ENCODE data around the gene CTRB1.
"Not testable (repeated sequence)": the region's sequence is repeated elsewhere in the genome, so short reads cannot be mapped to it uniquely, and the experiment has no call there.

Gene CTRB1

DNA sequence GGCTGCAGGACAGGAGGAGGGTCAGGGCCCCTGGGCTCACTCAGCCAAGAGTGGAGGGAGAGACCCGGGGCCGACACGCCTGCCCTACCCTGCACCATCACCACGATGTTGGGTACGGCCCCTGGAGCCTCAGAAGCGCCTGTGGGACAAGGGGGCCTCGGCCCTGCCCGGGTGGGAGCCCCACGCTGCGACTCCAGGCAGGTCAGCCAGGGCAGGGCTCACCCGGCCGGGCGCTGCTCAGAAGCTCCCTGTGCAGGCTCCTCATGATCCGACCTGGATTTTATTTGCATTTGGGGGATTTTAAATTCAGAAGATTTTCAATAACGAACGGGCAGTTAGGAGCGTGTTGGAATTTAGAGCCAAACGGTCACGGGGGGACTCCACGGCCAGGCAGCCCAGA lies 13.9 kb upstream of the CTRB1 start:
- not testable (repeated sequence) for DNase-seq

DNA sequence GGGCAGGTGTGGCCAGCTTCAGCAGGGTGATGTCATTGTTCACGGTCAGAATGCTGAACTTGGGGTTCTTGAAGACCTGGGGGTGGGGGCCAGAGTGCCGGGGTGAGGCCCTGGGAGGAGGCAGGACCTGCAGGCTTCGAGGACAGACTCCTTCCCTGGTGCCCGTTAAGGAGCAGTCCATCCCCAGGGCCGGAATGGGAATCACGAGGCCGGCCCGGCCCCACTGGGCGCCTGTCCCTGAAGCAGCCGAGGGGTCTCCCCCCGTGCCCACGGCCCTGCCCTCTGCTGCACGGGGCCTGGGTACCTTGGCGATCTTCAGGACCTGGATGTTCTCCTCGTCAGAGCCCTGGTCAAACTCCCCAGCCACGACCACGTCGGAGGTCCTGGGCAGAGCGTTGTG lies 13.3 kb upstream of the CTRB1 start:
- not testable (repeated sequence) for DNase-seq

DNA sequence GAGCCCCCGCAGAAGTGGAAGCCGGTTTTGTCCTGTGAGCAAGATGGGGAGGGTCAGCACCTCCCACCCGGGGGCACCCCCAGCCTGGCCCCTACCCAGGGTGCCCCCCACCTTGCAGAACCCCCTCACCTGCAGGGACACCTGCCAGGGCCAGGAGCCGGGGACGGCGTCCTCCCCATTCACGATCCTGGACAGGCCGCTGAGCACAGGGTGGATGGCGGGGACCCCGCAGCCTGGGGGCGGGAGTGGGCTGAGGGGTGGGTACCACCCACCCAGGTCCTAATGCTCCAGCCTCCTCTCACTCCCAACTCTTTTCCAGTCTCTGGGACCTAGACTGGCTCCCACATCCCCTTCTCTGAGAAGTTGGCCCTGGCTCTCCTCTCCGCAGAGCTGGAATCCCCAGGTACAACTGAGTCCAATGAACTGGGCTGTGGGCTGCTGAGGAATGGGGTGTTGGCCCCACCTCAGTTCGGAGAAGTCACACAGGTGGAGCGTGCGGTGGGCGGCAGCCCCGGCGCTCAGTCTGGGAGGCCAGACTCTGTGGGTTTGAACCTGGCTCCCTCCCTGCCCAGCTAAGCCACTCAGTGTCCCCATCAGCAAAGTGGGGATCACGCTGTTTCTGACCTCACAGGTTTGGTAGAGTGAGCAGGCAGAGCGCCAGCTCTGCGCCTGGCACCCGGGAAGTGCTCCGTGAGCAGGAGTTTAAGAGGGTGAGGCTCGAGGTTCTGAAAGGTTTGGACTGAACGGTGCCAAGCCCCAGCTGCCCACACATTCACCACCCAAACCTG lies 12.6 kb upstream of the CTRB1 start:
- DNase-seq = not testable (repeated sequence)

GRCh38 chr16:75206749-75207451 lies 11.9 kb upstream of the CTRB1 start, which contains the start of gene CTRB2:
Gene CTRB2, minus strand, starts transcription at chr16:75207161. Its CDS starts 20 bp downstream, at chr16:75207141.
- no peak for DNase-seq

- DNase-seq = no peak
These were observed 11.0 kb upstream of the CTRB1 start for GRCh38 chr16:75207831-75208230.

DNA sequence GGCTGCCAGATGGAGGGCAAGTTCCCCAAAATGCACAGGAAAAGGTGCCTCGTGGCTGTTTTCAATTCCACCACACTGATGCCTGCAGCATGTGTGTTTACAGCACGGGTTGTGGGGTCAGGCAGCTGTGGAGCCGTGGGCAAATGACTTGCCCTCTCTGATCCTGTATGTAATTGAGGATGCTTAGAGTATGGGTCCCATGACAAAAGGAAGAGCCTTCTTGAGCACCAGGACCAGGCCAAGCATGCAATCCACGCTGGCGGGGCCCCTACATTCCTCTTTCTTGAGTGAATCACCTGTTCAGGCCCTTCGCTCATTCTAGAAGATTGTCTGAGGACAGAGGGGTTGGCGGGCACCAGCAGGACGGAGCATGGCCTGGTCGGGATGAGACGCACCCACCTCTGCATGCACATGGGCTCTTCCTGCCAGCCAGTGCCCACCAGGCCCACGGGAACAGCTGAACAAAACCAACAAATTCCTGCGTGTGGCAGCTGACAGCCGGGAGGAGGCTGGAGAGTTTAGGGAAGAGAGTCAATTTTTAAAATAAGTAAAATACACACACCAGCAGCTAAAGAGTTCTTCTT lies 10.5 kb upstream of the CTRB1 start:
- no peak for DNase-seq

DNA sequence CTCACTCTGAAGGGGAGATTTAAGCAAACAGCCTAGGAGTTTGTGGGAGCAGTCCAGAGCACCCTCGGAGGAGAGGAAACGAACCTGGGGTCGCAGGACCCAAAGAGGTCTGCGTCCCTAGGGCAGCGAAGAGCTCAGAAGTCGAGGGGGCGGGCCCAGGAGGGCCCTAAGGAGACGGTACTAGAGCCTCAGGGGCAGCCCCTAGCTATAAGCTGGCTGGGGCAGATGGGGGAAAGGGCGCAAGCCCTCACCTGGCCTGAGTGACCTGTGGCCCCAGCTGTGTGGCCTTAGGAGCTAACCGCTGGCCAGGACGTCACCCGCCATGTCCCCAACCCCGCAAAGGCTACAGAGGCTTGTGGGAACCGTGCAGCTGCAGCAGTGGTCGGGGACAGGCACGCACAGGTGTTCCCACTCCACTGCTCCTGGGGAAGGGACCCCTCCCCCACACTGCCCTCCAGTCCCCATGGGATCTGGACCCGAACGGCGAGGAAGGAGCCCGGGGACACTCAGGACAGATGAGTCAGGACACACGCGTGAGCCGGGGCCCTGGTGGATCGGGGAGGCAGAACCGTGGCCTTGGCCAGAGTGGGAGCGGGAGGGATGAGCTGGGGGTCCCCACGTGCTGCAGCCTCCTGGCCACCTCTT lies 9.8 kb upstream of the CTRB1 start:
- no peak for DNase-seq

DNA sequence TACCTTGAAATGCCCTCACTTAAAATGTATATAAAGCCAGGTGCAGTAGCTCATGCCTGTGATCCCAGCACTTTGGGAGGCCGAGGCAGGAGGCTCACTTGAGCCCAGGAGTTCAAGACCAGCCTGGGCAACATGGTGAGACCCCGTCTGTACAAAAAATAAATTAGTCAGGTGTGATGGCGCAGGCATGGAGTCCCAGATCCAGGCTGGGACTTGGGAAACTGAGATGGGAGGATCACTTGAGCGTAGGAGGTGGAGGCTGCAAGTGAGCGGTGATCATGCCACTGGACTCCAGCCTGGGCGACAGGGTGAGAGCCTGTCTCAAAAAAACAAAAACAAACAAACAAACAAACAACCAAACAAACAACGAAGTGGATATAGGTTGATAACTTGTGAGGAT lies 9.3 kb upstream of the CTRB1 start:
- DNase-seq = not testable (repeated sequence)

DNA sequence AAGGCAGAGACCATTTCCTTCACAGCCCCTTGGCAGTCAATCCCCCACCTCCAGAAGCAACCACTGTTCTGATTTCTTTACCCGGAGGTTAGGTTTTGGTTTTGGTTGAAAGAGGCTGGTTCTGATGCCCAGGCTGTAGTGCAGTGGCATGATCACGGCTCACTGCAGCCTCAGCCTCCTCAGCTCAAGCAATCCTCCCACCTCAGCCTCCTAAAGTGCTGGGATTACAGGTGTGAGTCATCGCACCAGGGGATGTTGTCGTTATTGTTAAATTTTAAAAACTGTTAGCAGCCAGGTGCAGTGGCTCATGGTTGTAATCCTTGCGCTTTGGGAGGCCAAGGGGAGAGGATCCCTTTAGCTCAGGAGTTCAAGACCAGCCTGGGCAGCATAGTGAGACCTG lies 8.8 kb upstream of the CTRB1 start:
- DNase-seq = no peak

GRCh38 chr16:75211286-75211685 lies 7.5 kb upstream of the CTRB1 start:
- not testable (repeated sequence) for DNase-seq

DNA sequence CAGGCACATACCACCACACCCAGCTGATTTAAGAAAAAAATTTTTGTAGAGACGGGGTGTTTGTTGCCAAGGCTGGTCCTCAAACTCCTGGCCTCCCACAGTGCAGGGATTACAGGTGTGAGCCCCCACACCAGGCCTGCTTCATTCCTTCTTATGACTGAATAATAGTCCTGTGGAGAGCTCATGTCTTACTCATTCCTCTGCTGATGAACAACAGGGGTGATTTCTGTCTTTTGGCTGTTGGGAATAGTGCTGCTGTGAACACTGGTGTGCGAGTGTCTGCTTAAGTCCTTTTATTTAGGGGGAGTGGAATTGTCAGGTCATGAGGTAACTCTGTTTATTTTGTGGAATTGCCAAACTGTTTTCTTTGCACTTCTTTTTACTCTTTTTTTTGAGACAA lies 2.7 kb upstream of the CTRB1 start:
- no peak for DNase-seq

GRCh38 chr16:75216576-75216975 lies 2.2 kb upstream of the CTRB1 start:
- no peak for DNase-seq

GRCh38 chr16:75217389-75217851 lies 1.4 kb upstream of the CTRB1 start:
- DNase-seq = no peak

DNA sequence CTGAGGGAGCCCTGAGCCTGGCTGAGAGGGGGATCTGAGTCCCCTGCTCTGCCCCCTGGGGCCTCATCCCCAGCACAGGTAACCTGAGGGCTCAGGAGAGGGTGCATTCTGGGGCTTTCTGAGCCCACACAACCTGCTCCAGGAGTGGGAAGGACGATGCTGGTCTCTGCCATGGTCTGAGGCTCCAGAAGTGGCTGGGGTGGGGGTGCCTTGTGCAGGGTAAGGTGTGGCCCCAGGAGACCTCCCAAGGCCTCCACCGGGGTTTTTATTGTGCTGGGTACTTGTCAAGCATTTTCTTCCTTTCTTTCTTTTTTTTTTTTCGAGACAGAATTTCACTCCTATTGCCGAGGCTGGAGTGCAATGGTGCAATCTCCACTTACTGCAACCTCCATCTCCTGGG lies 300 bp downstream of the CTRB1 start:
- DNase-seq = no peak

DNA sequence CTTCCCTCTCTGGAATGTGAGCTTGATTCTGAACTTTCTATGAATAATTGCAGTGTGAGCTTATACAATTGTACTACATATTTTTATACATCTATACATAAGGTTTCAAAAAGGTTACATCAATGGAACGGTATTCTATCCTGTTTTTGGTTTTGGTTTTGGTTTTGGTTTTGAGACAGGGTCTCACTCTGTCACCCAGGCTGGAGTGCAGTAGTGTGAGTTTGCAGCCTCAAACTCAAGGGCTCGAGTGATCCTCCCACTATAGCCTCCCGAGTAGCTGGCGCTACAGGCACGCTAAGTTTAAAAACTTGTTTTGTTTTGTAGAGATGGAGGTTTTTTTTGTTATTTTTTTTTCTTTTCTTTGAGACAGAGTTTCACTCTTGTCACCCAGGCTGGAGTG lies 1.1 kb downstream of the CTRB1 start:
- no peak for DNase-seq

- DNase-seq = no peak
These were observed 3.5 kb downstream of the CTRB1 start for GRCh38 chr16:75222271-75222783.

DNA sequence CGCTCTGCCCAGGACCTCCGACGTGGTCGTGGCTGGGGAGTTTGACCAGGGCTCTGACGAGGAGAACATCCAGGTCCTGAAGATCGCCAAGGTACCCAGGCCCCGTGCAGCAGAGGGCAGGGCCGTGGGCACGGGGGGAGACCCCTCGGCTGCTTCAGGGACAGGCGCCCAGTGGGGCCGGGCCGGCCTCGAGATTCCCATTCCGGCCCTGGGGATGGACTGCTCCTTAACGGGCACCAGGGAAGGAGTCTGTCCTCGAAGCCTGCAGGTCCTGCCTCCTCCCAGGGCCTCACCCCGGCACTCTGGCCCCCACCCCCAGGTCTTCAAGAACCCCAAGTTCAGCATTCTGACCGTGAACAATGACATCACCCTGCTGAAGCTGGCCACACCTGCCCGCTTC lies 4.3 kb downstream of the CTRB1 start:
- not testable (repeated sequence) for DNase-seq

DNA sequence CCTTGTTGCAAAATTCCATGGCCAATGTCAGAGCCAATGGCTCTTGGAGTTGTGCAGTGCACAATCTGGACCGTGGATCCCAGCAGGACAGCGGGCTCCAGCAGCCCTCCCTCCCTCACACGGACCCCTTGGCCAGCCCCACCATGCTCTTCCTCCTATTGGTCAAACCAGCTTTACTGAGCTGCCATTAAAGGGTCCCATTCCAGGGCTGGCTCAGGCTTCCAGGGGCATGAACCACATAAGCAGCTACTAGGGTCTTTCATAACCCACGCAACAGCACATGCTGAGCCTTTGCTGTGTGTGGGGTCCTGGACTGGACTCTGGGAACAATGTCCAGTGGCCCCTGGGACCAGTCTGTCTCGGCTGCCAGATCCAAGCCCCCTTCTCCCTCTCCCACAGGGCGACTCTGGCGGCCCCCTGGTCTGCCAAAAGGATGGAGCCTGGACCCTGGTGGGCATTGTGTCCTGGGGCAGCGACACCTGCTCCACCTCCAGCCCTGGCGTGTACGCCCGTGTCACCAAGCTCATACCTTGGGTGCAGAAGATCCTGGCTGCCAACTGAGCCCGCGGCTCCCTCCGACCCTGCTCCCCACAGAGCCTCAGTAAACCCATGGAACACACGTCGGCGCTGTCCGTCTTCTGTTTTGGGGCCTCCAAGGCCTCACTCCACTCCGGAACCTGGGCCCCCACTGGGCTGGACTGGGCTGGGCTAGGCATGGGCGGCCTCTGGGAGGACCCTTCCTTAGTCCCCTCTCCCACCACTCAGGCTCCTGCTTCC lies 5.7 kb downstream of the CTRB1 start:
- no peak for DNase-seq

GRCh38 chr16:75225092-75225491 lies 6.3 kb downstream of the CTRB1 start:
- no peak for DNase-seq

DNA sequence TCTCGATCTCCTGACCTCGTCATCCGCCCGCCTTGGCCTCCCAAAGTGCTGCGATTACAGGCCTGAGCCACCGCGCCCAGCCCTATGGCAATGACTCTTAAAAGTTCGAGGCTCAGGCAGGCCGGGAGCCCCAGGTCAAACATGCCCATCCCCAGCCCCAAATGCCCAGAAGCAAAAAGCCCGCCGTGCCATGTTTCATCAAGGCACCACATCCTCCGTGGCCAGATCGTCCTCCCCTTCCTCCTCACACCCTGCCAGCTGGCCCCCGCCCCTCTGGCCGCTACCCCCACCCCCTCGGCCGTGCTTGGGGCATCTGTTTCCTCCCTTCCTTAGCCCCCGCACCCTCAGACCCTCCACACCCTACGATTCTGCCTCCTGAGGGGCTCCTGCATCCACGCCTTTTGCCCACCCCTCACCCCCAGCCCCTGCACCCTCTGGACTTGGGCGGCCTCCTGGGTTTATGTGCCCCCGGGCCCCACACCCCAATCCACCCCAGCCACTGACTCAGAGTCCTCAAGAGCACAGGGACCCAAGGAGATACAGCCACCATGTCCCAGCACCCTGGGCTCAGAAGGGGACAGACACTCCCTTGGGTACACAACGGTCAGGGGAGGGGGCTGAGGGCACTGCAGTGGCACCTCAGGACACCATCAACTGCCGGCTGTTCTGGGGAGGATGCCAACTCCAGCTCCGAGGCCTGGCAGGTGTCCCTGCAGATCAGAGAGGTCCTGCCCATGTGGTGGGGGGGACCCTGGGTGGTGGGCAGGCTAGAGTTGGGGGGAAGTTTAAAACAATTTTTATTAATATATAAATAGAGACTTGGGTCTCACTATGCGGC lies 7.1 kb downstream of the CTRB1 start:
- DNase-seq = no peak
